Smooth muscle cell (in vitro differentiated cells): Measurements from ENCODE around the gene DLG1. TPM values are rescaled to one million over a fixed set of nuclear protein-coding genes. Genes with fewer than 3 reads are reported as not detected.

Experiments
- DNase-seq: peaks from one replicate; lab custom pipeline; 2025; ENCODE audit not compliant: unreplicated experiment; lab: John Stamatoyannopoulos, UW
- H2AFZ ChIP-seq: fragments of 200-600 bp; sonication (generic); 2 replicates; pipeline ENCODE4 v1.6.0; 2016; ENCODE audit warnings: antibody characterized with exemption, low read depth, mild to moderate bottlenecking
- H3F3A ChIP-seq: fragments of 200-600 bp; sonication (generic); 2 replicates; pipeline ENCODE4 v1.6.0; 2017; ENCODE audit warnings: antibody characterized with exemption, low read depth
- H3K27ac ChIP-seq: fragments of 200-600 bp; sonication (generic); 2 replicates; pipeline ENCODE4 v1.5.1; 2016; ENCODE audit warnings: low read depth, mild to moderate bottlenecking
- H3K27me3 ChIP-seq: fragments of 200-600 bp; sonication (generic); 2 replicates; pipeline ENCODE4 v1.6.1; 2016; ENCODE audit warnings: low read depth, mild to moderate bottlenecking
- H3K36me3 ChIP-seq: fragments of 200-600 bp; sonication (generic); 2 replicates; pipeline ENCODE4 v1.5.1; 2016; ENCODE audit warnings: low read depth
- H3K4me1 ChIP-seq: fragments of 200-600 bp; sonication (generic); 2 replicates; pipeline ENCODE4 v1.5.1; 2016; ENCODE audit warnings: low read depth
- H3K4me2 ChIP-seq: fragments of 200-600 bp; sonication (generic); 2 replicates; pipeline ENCODE4 v1.6.0; 2016; ENCODE audit warnings: mild to moderate bottlenecking
- H3K4me3 ChIP-seq: fragments of 200-600 bp; sonication (generic); 2 replicates; pipeline ENCODE4 v1.5.1; 2016; ENCODE audit warnings: mild to moderate bottlenecking
- H3K79me2 ChIP-seq: fragments of 200-600 bp; sonication (generic); 2 replicates; pipeline ENCODE4 v1.6.0; 2016; ENCODE audit warnings: low read depth, mild to moderate bottlenecking
- H3K9ac ChIP-seq: fragments of 200-600 bp; sonication (generic); 2 replicates; pipeline ENCODE4 v1.6.0; 2016; ENCODE audit warnings: low read depth
- H3K9me3 ChIP-seq: fragments of 200-600 bp; sonication (generic); replicated peaks from 2 replicates; pipeline ENCODE4 v1.5.1; 2016; ENCODE audit warnings: low read depth
- H4K20me1 ChIP-seq: fragments of 200-600 bp; sonication (generic); 2 replicates; pipeline ENCODE4 v1.6.0; 2016; ENCODE audit warnings: low read depth
- CTCF ChIP-seq: fragments of 200-600 bp; sonication (generic); IDR thresholded peaks from 2 replicates; pipeline ENCODE4 v1.5.1; 2017; ENCODE audit warnings: borderline replicate concordance, mild to moderate bottlenecking, antibody characterized with exemption; ENCODE audit not compliant: insufficient read depth, poor library complexity, severe bottlenecking
- WGBS: methylation state at CpG from one replicate; pipeline ENCODE4 v1.1.7; 2016; ENCODE audit warnings: low lambda C conversion rate; 5-methylcytosine and 5-hydroxymethylcytosine counted together
- polyA plus RNA-seq: library from polyadenylated mRNA; unstranded; fragments of >200 nt; fragmentation: Nextera tagmentation; extraction: Ambion mirVana; gene quantifications from 2 replicates; pipeline ENCODE4 v1.2.1, GENCODE V29; 2016
- total RNA-seq: library from RNA; depleted of rRNA; stranded (reverse); fragments of >200 nt; gene quantifications from 2 replicates; pipeline ENCODE4 v1.2.3, GENCODE V29; 2014

Gene DLG1
- total and polyA plus RNA-seq, 2 experiments from 2014 or later, result 23.5 to 69.0 TPM

GRCh38 chr3:197257711-197258110 lies 40.7 kb downstream of the DLG1 start:
- no peaks in the 10 kb centered on the region for H3K36me3 ChIP-seq
- peak overlapping the region; percentile 27 for H3K27ac ChIP-seq
- H3K9ac ChIP-seq, result no peak overlapping the region
- no peak overlapping the region for H2AFZ ChIP-seq
- no peaks in the 10 kb centered on the region for H3K27me3 ChIP-seq
- H3K4me1 ChIP-seq, result peaks cover 60% of the 10 kb centered on the region
- 89% methylated on average over 5 of the region's 5 CpGs for WGBS
- peaks cover 7% of the 10 kb centered on the region for H3F3A ChIP-seq
- no peak overlapping the region for H3K4me2 ChIP-seq
- no peak overlapping the region for H3K4me3 ChIP-seq
- H3K9me3 ChIP-seq, result no peaks in the 10 kb centered on the region
- H4K20me1 ChIP-seq, result peaks cover 97% of the 10 kb centered on the region
- no peak for TF ChIP-seq CTCF
- H3K79me2 ChIP-seq, result peaks cover 96% of the 10 kb centered on the region
- DNase-seq, result no peak

DNA sequence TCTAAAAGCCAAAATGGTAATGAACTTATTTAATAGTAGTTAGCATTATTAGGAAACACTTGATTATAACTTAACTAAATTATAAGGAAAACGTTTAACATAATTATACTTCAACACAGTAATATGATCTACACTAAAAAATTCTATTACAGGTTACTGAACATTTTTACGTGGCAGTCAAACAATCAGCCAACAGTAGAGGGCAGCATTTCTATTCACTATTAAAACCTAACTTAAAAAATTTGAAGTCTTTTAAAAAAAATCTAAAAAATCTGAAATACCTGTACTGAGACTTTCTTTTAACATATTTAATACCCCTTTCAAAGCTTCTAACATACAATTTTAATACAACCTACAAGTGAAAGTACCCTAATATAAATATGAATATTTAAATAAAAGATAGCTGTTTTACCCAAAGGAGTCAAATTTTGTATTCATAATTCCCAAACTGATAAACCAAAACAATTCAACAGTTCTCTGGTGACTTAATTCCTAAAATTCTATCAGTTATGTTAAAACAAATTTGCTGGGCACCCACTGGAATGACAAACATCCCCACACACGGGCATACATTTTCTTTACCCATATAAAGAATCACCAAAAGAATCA lies 41.5 kb downstream of the DLG1 start:
- Histone ChIP-seq H3F3A (peaks cover 7% of the 10 kb centered on the region), H4K20me1 (peaks cover 97% of the 10 kb centered on the region), H2AFZ (no peak overlapping the region), H3K9ac (no peak overlapping the region), H3K4me1 (peaks cover 52% of the 10 kb centered on the region), H3K36me3 (no peaks in the 10 kb centered on the region), H3K4me2 (no peak overlapping the region), H3K79me2 (peaks cover 96% of the 10 kb centered on the region), H3K9me3 (no peaks in the 10 kb centered on the region), H3K27ac (peak overlapping the region; percentile 27), H3K4me3 (no peak overlapping the region), H3K27me3 (no peaks in the 10 kb centered on the region)
- no peak for DNase-seq
- 27% methylated on average over 3 of the region's 3 CpGs for WGBS
- TF ChIP-seq CTCF, result peak; percentile 85

DNA sequence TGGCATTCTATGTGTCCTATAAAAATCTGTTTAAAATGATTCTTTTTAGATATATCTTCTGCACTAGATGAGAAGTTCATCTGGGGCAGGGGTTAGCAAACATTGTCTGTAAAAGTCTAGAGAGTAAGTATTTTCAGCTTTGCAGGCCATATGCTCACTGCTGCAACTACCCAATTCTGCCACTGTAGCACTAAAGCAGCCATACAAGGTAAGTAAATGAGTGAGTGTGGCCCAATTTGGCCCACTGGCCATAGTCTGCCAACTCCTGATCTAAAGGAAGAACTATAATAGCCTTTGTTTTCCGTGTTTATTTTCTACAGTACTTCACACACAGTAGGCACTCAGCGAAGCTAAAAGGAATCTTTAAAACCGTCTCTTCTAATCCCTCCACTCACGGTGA lies 42.3 kb downstream of the DLG1 start:
- TF ChIP-seq CTCF, result no peak
- H3K4me1 ChIP-seq, result peaks cover 48% of the 10 kb centered on the region
- H2AFZ ChIP-seq, result no peak overlapping the region
- H3K36me3 ChIP-seq, result no peaks in the 10 kb centered on the region
- 66% methylated on average over 4 of the region's 4 CpGs for WGBS
- peaks cover under 1% of the 10 kb centered on the region for H3F3A ChIP-seq
- H3K27ac ChIP-seq, result no peak overlapping the region
- no peak overlapping the region for H3K4me3 ChIP-seq
- no peaks in the 10 kb centered on the region for H3K9me3 ChIP-seq
- H3K27me3 ChIP-seq, result no peaks in the 10 kb centered on the region
- no peak overlapping the region for H3K9ac ChIP-seq
- peaks cover 97% of the 10 kb centered on the region for H4K20me1 ChIP-seq
- no peak overlapping the region for H3K4me2 ChIP-seq
- H3K79me2 ChIP-seq, result peaks cover 96% of the 10 kb centered on the region
- no peak for DNase-seq
